Mesothelial cell of epicardium (in vitro differentiated cells): Measurements from ENCODE around the gene TM9SF3. TPM values are rescaled to one million over a fixed set of nuclear protein-coding genes. Genes with fewer than 3 reads are reported as not detected.

ENCODE experiments used
- DNase-seq, 2 experiments: peaks; one replicate each; pipeline ENCODE4 v3.0.0; 2021; ENCODE audit warnings: low spot score in 2 of 2; ENCODE audit not compliant: unreplicated experiment in 2 of 2
- H3K27ac Mint-ChIP-seq: 2 replicates; pipeline ENCODE4 v1.8.0; 2021; ENCODE audit warnings: mixed read lengths
- H3K27me3 Mint-ChIP-seq: 2 replicates; pipeline ENCODE4 v1.8.0; 2021; ENCODE audit warnings: low read depth, mixed read lengths
- H3K36me3 Mint-ChIP-seq: 2 replicates; pipeline ENCODE4 v1.8.0; 2021; ENCODE audit warnings: mixed read lengths
- H3K4me1 Mint-ChIP-seq: 2 replicates; pipeline ENCODE4 v1.8.0; 2021; ENCODE audit warnings: mixed read lengths
- H3K4me3 Mint-ChIP-seq: 2 replicates; pipeline ENCODE4 v1.8.0; 2021; ENCODE audit warnings: mild to moderate bottlenecking, moderate library complexity, mixed read lengths
- H3K9me3 Mint-ChIP-seq: 2 replicates; pipeline ENCODE4 v1.8.0; 2021; ENCODE audit warnings: mixed read lengths
- CTCF ChIP-seq: fragments of 200-600 bp; sonication (generic); IDR thresholded peaks from one replicate; pipeline ENCODE4 v1.5.0; 2021; ENCODE audit warnings: antibody characterized with exemption; ENCODE audit not compliant: unreplicated experiment
- total RNA-seq: library from RNA; stranded (reverse); gene quantifications from 3 replicates; pipeline ENCODE4 v1.2.1, GENCODE V29; 2021

TM9SF3 gene
- total RNA-seq, 1 donor from 2014 or later = 144 TPM

DNA sequence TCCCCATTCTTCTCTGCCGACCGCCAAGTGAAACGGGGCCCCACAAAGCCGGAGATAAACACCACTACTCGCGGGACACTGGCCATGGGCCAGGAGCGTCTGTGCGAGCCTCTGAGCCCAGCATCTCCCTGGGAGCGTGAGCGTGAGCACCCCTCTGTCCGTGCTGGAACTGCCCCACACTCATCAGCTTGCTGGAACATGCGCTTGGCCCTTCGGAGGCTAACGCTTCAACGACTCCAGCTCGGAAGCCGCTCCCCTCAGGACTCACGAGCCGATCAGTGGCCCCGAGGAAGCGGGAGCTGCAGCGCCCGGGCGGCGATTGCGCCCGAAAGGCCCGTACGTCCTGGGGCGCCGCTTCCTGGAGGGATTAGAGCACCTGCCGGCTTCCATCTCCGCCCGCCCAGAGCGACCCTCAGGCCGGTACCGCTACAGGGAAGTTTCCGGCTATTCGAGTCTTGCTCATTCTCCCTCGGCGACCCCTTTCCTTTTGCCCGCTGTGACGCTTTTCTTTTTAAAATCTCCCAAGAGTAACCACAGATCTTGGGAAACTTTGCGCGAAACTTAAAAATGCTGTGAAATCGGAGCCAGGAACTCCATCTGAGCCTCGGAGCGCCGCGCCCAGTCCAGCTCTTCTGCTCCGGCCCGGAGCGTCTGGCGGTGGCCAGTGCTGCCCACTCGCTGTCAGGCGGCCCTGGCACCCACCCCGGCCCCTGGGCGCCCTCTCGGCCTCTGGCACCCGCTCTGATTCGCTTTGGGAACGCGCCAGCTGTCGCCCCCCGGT is 74.1 kb downstream of the TM9SF3 start:
- DNase-seq = peak in 1 of 2 experiments; percentile 54
- Mint-ChIP-seq H3K4me3 (peak overlapping the region; percentile 64), H3K9me3 (no peaks in the 10 kb centered on the region), H3K4me1 (peaks cover 18% of the 10 kb centered on the region), H3K27ac (no peak overlapping the region), H3K36me3 (no peaks in the 10 kb centered on the region), H3K27me3 (peaks cover 73% of the 10 kb centered on the region)
- TF ChIP-seq CTCF = no peak

DNA sequence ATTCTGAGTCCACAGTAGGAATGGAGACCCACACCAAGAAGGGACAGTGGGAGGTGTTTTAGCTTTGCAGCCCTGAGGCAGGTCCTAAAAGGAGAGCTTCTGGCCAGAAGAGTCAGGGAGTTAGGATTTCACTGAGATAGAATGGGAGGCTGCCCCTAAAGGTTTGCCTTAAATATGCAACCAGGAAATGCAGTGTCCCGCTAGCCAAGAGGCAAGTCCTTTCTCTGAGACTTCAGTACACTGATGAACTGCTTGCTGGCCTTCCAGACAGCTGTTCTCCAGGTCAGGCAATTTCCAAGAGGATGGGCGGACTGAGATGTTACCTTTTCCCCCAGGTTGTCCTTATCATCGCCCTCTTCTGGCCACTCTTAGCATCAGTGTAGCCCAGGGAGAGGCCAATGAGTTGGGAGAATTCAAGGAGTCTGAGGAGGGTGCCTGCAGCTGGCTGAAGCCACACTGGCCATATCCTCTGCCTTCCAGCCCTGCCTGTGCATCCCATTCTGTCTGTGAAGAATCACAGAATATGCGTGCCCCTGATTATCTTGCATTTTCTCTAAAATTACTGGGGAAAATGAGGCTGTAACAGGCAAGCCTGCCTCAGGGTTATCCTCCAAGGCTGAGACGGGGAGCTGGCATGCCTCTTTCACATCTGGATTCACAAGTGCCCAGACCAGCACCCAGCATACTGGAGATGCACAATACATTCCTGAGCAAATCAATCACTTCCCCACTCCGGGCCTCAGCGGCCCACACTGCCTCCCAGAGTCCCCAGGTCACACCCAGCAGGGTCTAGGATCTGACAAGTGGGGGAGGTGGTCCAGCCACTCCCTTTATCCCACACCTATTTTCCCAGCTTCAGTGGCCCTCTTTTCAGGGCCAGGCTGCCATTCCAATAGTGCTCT is 75.5 kb downstream of the TM9SF3 start:
- Mint-ChIP-seq H3K27ac (no peak overlapping the region), H3K4me1 (peaks cover 18% of the 10 kb centered on the region), H3K36me3 (no peaks in the 10 kb centered on the region), H3K27me3 (peaks cover 76% of the 10 kb centered on the region), H3K4me3 (no peak overlapping the region), H3K9me3 (no peaks in the 10 kb centered on the region)
- TF ChIP-seq CTCF = peak; percentile 46
- no peak for DNase-seq

DNA sequence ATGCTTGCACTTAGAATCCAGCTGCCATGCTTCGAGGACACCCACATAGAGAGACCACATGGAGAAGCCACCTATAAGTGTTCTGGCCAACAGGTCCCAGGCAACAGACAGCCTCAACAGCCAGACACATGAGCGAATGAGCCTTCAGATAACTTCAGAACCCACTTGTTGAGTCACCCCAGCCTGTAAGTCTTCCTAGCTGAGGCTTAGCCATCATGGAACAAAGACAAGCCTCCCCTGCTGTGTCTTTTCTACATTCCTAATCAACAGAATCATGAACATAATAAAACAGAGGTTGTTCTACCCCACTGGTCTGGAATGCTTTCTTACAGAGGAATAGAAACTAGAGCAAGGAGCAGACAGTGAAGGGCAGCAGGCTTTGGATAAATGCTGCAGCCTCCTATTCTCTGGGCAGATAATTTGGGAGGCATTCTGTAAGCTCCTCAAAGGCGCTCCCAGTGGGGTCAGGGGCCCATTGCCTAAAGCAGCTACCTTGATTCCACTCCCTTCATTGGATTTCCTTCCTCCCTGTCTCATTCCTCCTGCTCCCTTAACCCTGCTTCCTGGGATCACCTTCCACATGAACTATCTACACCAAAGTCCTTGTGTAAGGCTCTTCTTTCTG is 77.7 kb downstream of the TM9SF3 start:
- Mint-ChIP-seq H3K27me3 (peaks cover 63% of the 10 kb centered on the region), H3K4me1 (peaks cover 16% of the 10 kb centered on the region), H3K4me3 (no peak overlapping the region), H3K9me3 (no peaks in the 10 kb centered on the region), H3K36me3 (no peaks in the 10 kb centered on the region), H3K27ac (no peak overlapping the region)
- no peak for TF ChIP-seq CTCF
- DNase-seq = no peak

DNA sequence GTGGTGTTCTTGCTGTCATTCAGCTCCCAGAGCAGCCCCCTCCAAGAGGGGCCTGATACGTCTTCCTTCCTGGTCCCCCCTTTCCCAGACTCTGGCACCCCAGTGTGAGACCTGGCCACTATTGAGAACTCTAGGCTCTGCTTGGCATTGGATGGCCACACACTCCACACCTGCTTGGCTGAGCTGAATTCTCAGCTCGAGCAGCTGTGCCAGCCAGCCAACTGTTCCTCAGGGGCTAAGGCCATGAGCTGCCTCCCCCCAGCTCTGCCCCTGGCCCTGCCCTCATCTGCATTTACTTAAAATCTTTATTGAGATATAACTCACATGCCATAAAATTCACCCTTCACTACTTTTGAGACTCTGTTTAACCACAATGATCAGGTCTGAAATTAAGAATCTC is 79.8 kb downstream of the TM9SF3 start:
- no peak overlapping the region for H3K27ac Mint-ChIP-seq
- no peaks in the 10 kb centered on the region for H3K9me3 Mint-ChIP-seq
- DNase-seq = no peak
- peaks cover 5% of the 10 kb centered on the region for H3K4me1 Mint-ChIP-seq
- H3K27me3 Mint-ChIP-seq = peaks cover 50% of the 10 kb centered on the region
- no peak for TF ChIP-seq CTCF
- no peak overlapping the region for H3K4me3 Mint-ChIP-seq
- H3K36me3 Mint-ChIP-seq = no peaks in the 10 kb centered on the region

- Mint-ChIP-seq H3K4me3 (no peak overlapping the region), H3K9me3 (no peaks in the 10 kb centered on the region), H3K27ac (no peak overlapping the region), H3K27me3 (peaks cover 45% of the 10 kb centered on the region), H3K4me1 (peaks cover 2% of the 10 kb centered on the region), H3K36me3 (no peaks in the 10 kb centered on the region)
- no peak for TF ChIP-seq CTCF
- no peak for DNase-seq
Observed at GRCh38 chr10:96505150-96506136, 81.4 kb downstream of the TM9SF3 start.
